IMR-90 (cell line): ENCODE data around the gene MTA3. TPM values are rescaled to one million over a fixed set of nuclear protein-coding genes. Genes with fewer than 3 reads are reported as not detected.

ENCODE experiments used
- ATAC-seq: fragments of 200-7000 bp; cut with Tn5 transposase; 2 replicates; pipeline ENCODE4 v1.9.1; 2020; ENCODE audit warnings: low read depth, mild to moderate bottlenecking, moderate library complexity
- BruUV-seq: library from RNA; stranded (reverse); fragments of 400-500 nt; replicated peaks from 2 replicates; lab custom pipeline; 2021; lab: Mats Ljungman, UMichigan
- CTCF ChIA-PET: fragments of 300-600 bp; formaldehyde crosslinking; extraction: SDS; loops from one replicate; lab custom pipeline; 2021; ENCODE audit warnings: antibody characterized with exemption; lab: Yijun Ruan, JAX
- POLR2A ChIA-PET: fragments of 300-600 bp; sonication (Branson Sonifier 250); formaldehyde crosslinking; loops from one replicate; lab custom pipeline; 2022; ENCODE audit warnings: antibody characterized with exemption; ENCODE audit not compliant: unreplicated experiment; lab: Charles Lee
- DNase-seq: peaks from one replicate; pipeline ENCODE4 v3.0.0; 2013
- H2AFZ ChIP-seq: replicated peaks from 2 replicates; pipeline ENCODE3; 2013; ENCODE audit warnings: low read length, mild to moderate bottlenecking; ENCODE audit not compliant: poor library complexity
- H2AK5ac ChIP-seq: 2 replicates; pipeline ENCODE4 v1.6.1; 2013; ENCODE audit warnings: low read depth, low read length, inconsistent platforms
- H2AK9ac ChIP-seq: replicated peaks from 2 replicates; pipeline ENCODE3; 2013; ENCODE audit warnings: mild to moderate bottlenecking, low read depth, low read length, moderate library complexity; ENCODE audit not compliant: poor library complexity
- H2BK120ac ChIP-seq: 2 replicates; pipeline ENCODE4 v1.6.1; 2013; ENCODE audit warnings: low read depth, low read length, inconsistent platforms
- H2BK15ac ChIP-seq: 3 replicates; pipeline ENCODE4 v1.6.1; 2013; ENCODE audit warnings: low read depth, low read length, inconsistent platforms
- H2BK20ac ChIP-seq: 2 replicates; pipeline ENCODE4 v1.6.1; 2013; ENCODE audit warnings: low read depth, mild to moderate bottlenecking, inconsistent platforms, low read length, moderate library complexity
- H2BK5ac ChIP-seq: 2 replicates; pipeline ENCODE4 v1.6.1; 2013; ENCODE audit warnings: mild to moderate bottlenecking, low read depth, low read length, inconsistent platforms; ENCODE audit not compliant: poor library complexity, severe bottlenecking
- H3K14ac ChIP-seq: replicated peaks from 2 replicates; pipeline ENCODE4 v1.6.1; 2013; ENCODE audit warnings: low read depth, low read length, inconsistent platforms
- H3K18ac ChIP-seq: 2 replicates; pipeline ENCODE4 v1.6.1; 2013; ENCODE audit warnings: low read depth, low read length, control low read depth
- H3K23ac ChIP-seq: 2 replicates; pipeline ENCODE4 v1.6.1; 2013; ENCODE audit warnings: low read depth, low read length, inconsistent platforms
- H3K27ac ChIP-seq: 2 replicates; pipeline ENCODE4 v1.5.1; 2013; ENCODE audit warnings: mild to moderate bottlenecking, control low read depth, low read length; ENCODE audit not compliant: insufficient read depth
- H3K27me3 ChIP-seq: 2 replicates; pipeline ENCODE4 v1.6.1; 2013; ENCODE audit warnings: low read length; ENCODE audit not compliant: control insufficient read depth, insufficient read depth
- H3K36me3 ChIP-seq: 2 replicates; pipeline ENCODE4 v1.6.1; 2013; ENCODE audit warnings: low read length, mixed read lengths; ENCODE audit not compliant: control insufficient read depth, insufficient read depth
- H3K4ac ChIP-seq: 2 replicates; pipeline ENCODE4 v1.6.1; 2013; ENCODE audit warnings: low read depth, low read length, inconsistent platforms
- H3K4me1 ChIP-seq: 2 replicates; pipeline ENCODE4 v1.6.1; 2013; ENCODE audit warnings: low read length, mixed read lengths; ENCODE audit not compliant: control insufficient read depth, insufficient read depth
- H3K4me2 ChIP-seq: 2 replicates; pipeline ENCODE4 v1.6.1; 2013; ENCODE audit warnings: low read depth, mild to moderate bottlenecking, control low read depth, low read length, moderate library complexity
- H3K4me3 ChIP-seq: 2 replicates; pipeline ENCODE4 v1.5.1; 2013; ENCODE audit warnings: low read depth, mild to moderate bottlenecking, control low read depth, low read length, moderate library complexity; ENCODE audit not compliant: insufficient read depth
- H3K56ac ChIP-seq: 2 replicates; pipeline ENCODE4 v1.6.1; 2013; ENCODE audit warnings: low read length, inconsistent platforms; ENCODE audit not compliant: insufficient read depth; ENCODE audit errors: extremely low read depth
- H3K79me1 ChIP-seq, 2 experiments: 2 replicates each; pipeline ENCODE4 v1.6.1; 2013; ENCODE audit warnings: low read length in 2 of 2, inconsistent platforms in 1 of 2, low read depth in 1 of 2
- H3K9ac ChIP-seq: 2 replicates; pipeline ENCODE4 v1.6.1; 2013; ENCODE audit warnings: low read depth, low read length, control low read depth
- H3K9me1 ChIP-seq: 2 replicates; pipeline ENCODE4 v1.6.1; 2013; ENCODE audit warnings: low read length, inconsistent platforms; ENCODE audit not compliant: insufficient read depth
- H3K9me3 ChIP-seq: 2 replicates; pipeline ENCODE4 v1.6.1; 2013; ENCODE audit warnings: low read length; ENCODE audit not compliant: control insufficient read depth, insufficient read depth
- H4K20me1 ChIP-seq: 2 replicates; pipeline ENCODE4 v1.6.1; 2013; ENCODE audit warnings: low read length, inconsistent platforms; ENCODE audit not compliant: insufficient read depth
- H4K5ac ChIP-seq: 2 replicates; pipeline ENCODE4 v1.6.1; 2013; ENCODE audit warnings: mild to moderate bottlenecking, low read depth, low read length, control low read depth
- H4K8ac ChIP-seq, 2 experiments: 2 replicates each; pipeline ENCODE4 v1.6.1; 2013; ENCODE audit warnings: low read depth in 2 of 2, low read length in 2 of 2, control low read depth in 1 of 2, inconsistent platforms in 1 of 2
- H4K91ac ChIP-seq: 2 replicates; pipeline ENCODE4 v1.6.1; 2013; ENCODE audit warnings: low read depth, low read length, inconsistent platforms; ENCODE audit not compliant: insufficient read depth
- BHLHE40 ChIP-seq: fragments of 150-350 bp; IDR thresholded peaks from 2 replicates; pipeline ENCODE4 v1.6.1; 2016; ENCODE audit warnings: mild to moderate bottlenecking, low read depth, low read length
- CEBPB ChIP-seq: IDR thresholded peaks from 2 replicates; pipeline ENCODE4 v1.6.1; 2012; ENCODE audit warnings: low read depth, low read length, improper control_type of control experiment
- CHD1 ChIP-seq: IDR thresholded peaks from 2 replicates; pipeline ENCODE4 v1.6.1; 2012; ENCODE audit warnings: low read depth, low read length, improper control_type of control experiment
- FOS ChIP-seq: fragments of 150-350 bp; IDR thresholded peaks from 2 replicates; pipeline ENCODE4 v1.6.1; 2016; ENCODE audit warnings: low read depth, low read length
- MAFK ChIP-seq: IDR thresholded peaks from 2 replicates; pipeline ENCODE4 v1.6.1; 2012; ENCODE audit warnings: low read depth, low read length, improper control_type of control experiment
- MAZ ChIP-seq: IDR thresholded peaks from 2 replicates; pipeline ENCODE4 v1.6.1; 2012; ENCODE audit warnings: low read depth, mild to moderate bottlenecking, low read length, improper control_type of control experiment, moderate library complexity, borderline replicate concordance
- MXI1 ChIP-seq: IDR thresholded peaks from 2 replicates; pipeline ENCODE4 v1.6.1; 2012; ENCODE audit warnings: low read depth, mild to moderate bottlenecking, low read length, moderate library complexity, borderline replicate concordance
- NFE2L2 ChIP-seq: fragments of 150-350 bp; IDR thresholded peaks from 2 replicates; pipeline ENCODE4 v1.6.1; 2016; ENCODE audit warnings: low read depth, mild to moderate bottlenecking, low read length
- POLR2A ChIP-seq: IDR thresholded peaks from 2 replicates; pipeline ENCODE4 v1.6.1; 2012; ENCODE audit warnings: mild to moderate bottlenecking, low read depth, low read length
- RAD21 ChIP-seq: IDR thresholded peaks from 2 replicates; pipeline ENCODE4 v1.6.1; 2012; ENCODE audit warnings: low read length, improper control_type of control experiment
- RCOR1 ChIP-seq: IDR thresholded peaks from 2 replicates; pipeline ENCODE4 v1.6.1; 2012; ENCODE audit warnings: mild to moderate bottlenecking, low read length, improper control_type of control experiment; ENCODE audit not compliant: insufficient replicate concordance
- RFX5 ChIP-seq: IDR thresholded peaks from 2 replicates; pipeline ENCODE4 v1.8.0; 2012; ENCODE audit warnings: low read depth, mild to moderate bottlenecking, low read length, moderate library complexity
- SMC3 ChIP-seq: fragments of 150-350 bp; IDR thresholded peaks from 2 replicates; pipeline ENCODE4 v1.6.1; 2016; ENCODE audit warnings: low read depth, mild to moderate bottlenecking, antibody characterized with exemption, low read length, moderate library complexity
- USF2 ChIP-seq: fragments of 150-350 bp; IDR thresholded peaks from 2 replicates; pipeline ENCODE4 v1.6.1; 2017; ENCODE audit warnings: mild to moderate bottlenecking, antibody characterized with exemption, low read length, low read depth
- WGBS, 2 experiments: methylation state at CpG; one replicate each; pipeline versions ENCODE4 v1.1.5 to v1.1.7; 2013; ENCODE audit warnings: missing lambda C conversion rate in 2 of 2; ENCODE audit not compliant: insufficient read length in 1 of 2; ENCODE audit errors: extremely low coverage in 2 of 2; 5-methylcytosine and 5-hydroxymethylcytosine counted together
- dilution Hi-C: fragments of 300-500 bp; cut with HindIII; formaldehyde crosslinking; loops from one replicate; pipeline ENCODE4 v1.14.3; 2018; ENCODE audit warnings: low sequenced_read_pairs; ENCODE audit not compliant: unreplicated experiment
- in situ Hi-C: fragments of 300-500 bp; cut with MboI; formaldehyde crosslinking; loops from 3 replicates; pipeline ENCODE4 v1.14.3; 2019; ENCODE audit warnings: low sequenced_read_pairs, inconsistent platforms, mixed read lengths
- intact Hi-C: fragments of 100-400 bp; cut with micrococcal nuclease; formaldehyde crosslinking; loops from 2 replicates; pipeline ENCODE4 v1.10.0; 2022
- polyA plus RNA-seq, 3 experiments: library from polyadenylated mRNA; depleted of rRNA; stranded (reverse); fragments of >200 nt; gene quantifications; 2 replicates each; pipeline ENCODE4 v1.2.3, GENCODE V29; 2012; ENCODE audit warnings: low replicate concordance in 1 of 3
- total RNA-seq: library from RNA; depleted of rRNA; stranded (reverse); fragments of >200 nt; gene quantifications from 2 replicates; pipeline ENCODE4 v1.2.3, GENCODE V29; 2012
- TF ChIP-seq, protein P1 (sequence below): fragments of 150-350 bp; IDR thresholded peaks from 2 replicates; pipeline ENCODE4 v1.6.1; 2016; ENCODE audit warnings: low read depth, mild to moderate bottlenecking, low read length, moderate library complexity, borderline replicate concordance
- TF ChIP-seq, protein P2 (sequence below): conservative IDR thresholded peaks from 2 replicates; pipeline ENCODE4 v1.5.1; 2012; ENCODE audit warnings: mild to moderate bottlenecking, low read depth, low read length, improper control_type of control experiment

Gene MTA3
- total and polyA plus RNA-seq, 2 of the 4 experiments (the other 2 are of a cell fraction), result 31.9 to 34.3 TPM

- H2AK9ac ChIP-seq, result no peak overlapping the region
- no TSS peak for BruUV-seq
- POLR2A ChIA-PET, result no interaction called here
Observed at GRCh38 chr2:42788478-42788793, 220.0 kb downstream of the MTA3 start.

More at GRCh38 chr2:42788478-42788793, 220.0 kb downstream of the MTA3 start:
- H3K27ac ChIP-seq, result no peak overlapping the region
- H2AK5ac ChIP-seq, result no peak overlapping the region
- no peak overlapping the region for H4K8ac ChIP-seq
- no peak overlapping the region for H3K18ac ChIP-seq
- H3K23ac ChIP-seq, result no peak overlapping the region
- intact Hi-C loops, result no loop called here
- H3K27me3 ChIP-seq, result peaks cover 38% of the 10 kb centered on the region
- H4K5ac ChIP-seq, result no peak overlapping the region
- no peak overlapping the region for H3K4ac ChIP-seq
- no peak overlapping the region for H2AFZ ChIP-seq
- dilution Hi-C loops, result no loop called here
- no peaks in the 10 kb centered on the region for H3K36me3 ChIP-seq
- H3K4me2 ChIP-seq, result no peak overlapping the region
- H2BK20ac ChIP-seq, result no peak overlapping the region
- H3K56ac ChIP-seq, result no peak overlapping the region
- no peaks in the 10 kb centered on the region for H4K20me1 ChIP-seq
- DNase-seq, result no peak
- H3K9ac ChIP-seq, result no peak overlapping the region
- no peak overlapping the region for H3K4me3 ChIP-seq
- H3K9me3 ChIP-seq, result no peaks in the 10 kb centered on the region
- H3K4me1 ChIP-seq, result no peaks in the 10 kb centered on the region; the same call in 1 of the 2 replicates
- no peaks in the 10 kb centered on the region for H3K79me1 ChIP-seq
- no peak overlapping the region for H3K14ac ChIP-seq
- WGBS, 2 experiments, result no CpG with 5 or more reads among the region's 9 CpGs
- H2BK5ac ChIP-seq, result no peak overlapping the region
- H2BK15ac ChIP-seq, result no peak overlapping the region
- H2BK120ac ChIP-seq, result no peak overlapping the region
- TF ChIP-seq USF2 (no peak), RAD21 (no peak), POLR2A (no peak), RCOR1 (no peak), MAFK (no peak), CEBPB (no peak), BHLHE40 (no peak), RFX5 (no peak), FOS (no peak), MXI1 (no peak), CHD1 (no peak), SMC3 (no peak), MAZ (no peak), NFE2L2 (no peak)
- TF ChIP-seq, protein P1, sequence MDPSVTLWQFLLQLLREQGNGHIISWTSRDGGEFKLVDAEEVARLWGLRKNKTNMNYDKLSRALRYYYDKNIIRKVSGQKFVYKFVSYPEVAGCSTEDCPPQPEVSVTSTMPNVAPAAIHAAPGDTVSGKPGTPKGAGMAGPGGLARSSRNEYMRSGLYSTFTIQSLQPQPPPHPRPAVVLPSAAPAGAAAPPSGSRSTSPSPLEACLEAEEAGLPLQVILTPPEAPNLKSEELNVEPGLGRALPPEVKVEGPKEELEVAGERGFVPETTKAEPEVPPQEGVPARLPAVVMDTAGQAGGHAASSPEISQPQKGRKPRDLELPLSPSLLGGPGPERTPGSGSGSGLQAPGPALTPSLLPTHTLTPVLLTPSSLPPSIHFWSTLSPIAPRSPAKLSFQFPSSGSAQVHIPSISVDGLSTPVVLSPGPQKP, result no peak
- TF ChIP-seq, protein P2, sequence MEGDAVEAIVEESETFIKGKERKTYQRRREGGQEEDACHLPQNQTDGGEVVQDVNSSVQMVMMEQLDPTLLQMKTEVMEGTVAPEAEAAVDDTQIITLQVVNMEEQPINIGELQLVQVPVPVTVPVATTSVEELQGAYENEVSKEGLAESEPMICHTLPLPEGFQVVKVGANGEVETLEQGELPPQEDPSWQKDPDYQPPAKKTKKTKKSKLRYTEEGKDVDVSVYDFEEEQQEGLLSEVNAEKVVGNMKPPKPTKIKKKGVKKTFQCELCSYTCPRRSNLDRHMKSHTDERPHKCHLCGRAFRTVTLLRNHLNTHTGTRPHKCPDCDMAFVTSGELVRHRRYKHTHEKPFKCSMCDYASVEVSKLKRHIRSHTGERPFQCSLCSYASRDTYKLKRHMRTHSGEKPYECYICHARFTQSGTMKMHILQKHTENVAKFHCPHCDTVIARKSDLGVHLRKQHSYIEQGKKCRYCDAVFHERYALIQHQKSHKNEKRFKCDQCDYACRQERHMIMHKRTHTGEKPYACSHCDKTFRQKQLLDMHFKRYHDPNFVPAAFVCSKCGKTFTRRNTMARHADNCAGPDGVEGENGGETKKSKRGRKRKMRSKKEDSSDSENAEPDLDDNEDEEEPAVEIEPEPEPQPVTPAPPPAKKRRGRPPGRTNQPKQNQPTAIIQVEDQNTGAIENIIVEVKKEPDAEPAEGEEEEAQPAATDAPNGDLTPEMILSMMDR, result no peak
- no peak overlapping the region for H4K91ac ChIP-seq
- in situ Hi-C loops, result no loop called here
- CTCF ChIA-PET, result no interaction called here
- no peak for ATAC-seq
- H3K9me1 ChIP-seq, result no peaks in the 10 kb centered on the region
